Measurements from ENCODE around the gene ATP6V1E1. TPM values are rescaled to one million over a fixed set of nuclear protein-coding genes. Genes with fewer than 3 reads are reported as not detected.

The ATP6V1E1 gene
- total and polyA plus RNA-seq, 2 donors (not counting 1 experiment from before 2014, with no cell fraction given): 51.3 to 82.6 TPM

DNA sequence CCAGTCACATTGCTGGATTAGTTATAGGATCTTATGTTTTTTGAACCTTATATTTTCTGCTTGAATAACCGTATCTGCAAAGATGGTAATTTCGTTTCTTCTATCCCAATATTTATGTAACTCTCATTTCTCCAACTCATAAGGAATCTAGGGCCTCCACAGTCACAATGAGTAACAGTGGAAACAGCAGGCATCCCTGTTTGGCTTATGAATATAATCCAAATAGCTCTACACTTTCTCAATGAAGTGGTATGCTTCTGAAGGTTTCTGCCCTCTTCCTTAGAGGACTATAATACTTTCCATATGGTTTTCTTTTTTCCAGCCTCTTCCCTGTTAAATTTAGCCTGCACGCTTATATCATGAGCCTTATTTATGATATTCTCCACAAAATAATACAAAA is 16.5 kb downstream of the ATP6V1E1 start:
- Histone ChIP-seq H4K20me1 (ENCODE audit: control insufficient read depth, insufficient read depth, low read length, poor library complexity, severe bottlenecking) (peaks cover 51% of the 10 kb centered on the region), H3K27ac (ENCODE audit: low read length in 2 of 2) (no peak overlapping the region), H3K4me2 (replicated peaks; ENCODE audit: low read depth, low read length, poor library complexity, severe bottlenecking) (no peak overlapping the region), H3K4me1 (ENCODE audit: control insufficient read depth in 2 of 2, insufficient read depth in 2 of 2, low read length in 2 of 2) (no peaks in the 10 kb centered on the region), H3K9ac (ENCODE audit: low read length) (no peak overlapping the region), H3K79me2 (ENCODE audit: control insufficient read depth, insufficient read depth, low read length) (peaks cover 41% of the 10 kb centered on the region), H3K4me3 (ENCODE audit: control extremely low read depth in 1 of 5, extremely low read depth in 1 of 5, insufficient read depth in 1 of 5, low read depth in 2 of 5, low read length in 4 of 5) (no peak overlapping the region), H3K36me3 (replicated peaks in 1 of 2; ENCODE audit: control extremely low read depth in 1 of 2, control insufficient read depth in 1 of 2, extremely low read depth in 1 of 2, insufficient read depth in 2 of 2, low read length in 1 of 2) (peaks cover 2 to 50% of the 10 kb centered on the region in 2 experiments), H3K9me3 (ENCODE audit: control extremely low read depth in 1 of 3, control insufficient read depth in 2 of 3, insufficient read depth in 1 of 3, low read length in 2 of 3) (no peaks in the 10 kb centered on the region), H3K27me3 (replicated peaks in 1 of 4; ENCODE audit: control extremely low read depth in 1 of 4, control insufficient read depth in 3 of 4, insufficient read depth in 4 of 4, low read length in 3 of 4) (no peaks in the 10 kb centered on the region), H2AFZ (ENCODE audit: insufficient read depth, low read depth, low read length, poor library complexity, severe bottlenecking) (no peak overlapping the region)
- Mint-ChIP-seq H3K27me3 (no peaks in the 10 kb centered on the region), H3K9me3 (ENCODE audit: insufficient read depth) (no peaks in the 10 kb centered on the region), H3K4me3 (no peak overlapping the region), H3K4me1 (peaks cover 1% of the 10 kb centered on the region), H3K27ac (no peak overlapping the region)
- DNase-seq (no peak), ATAC-seq (ENCODE audit: low read depth) (no peak)
- TF ChIP-seq EZH2 (IDR thresholded peaks at IDR 0.05; ENCODE audit: borderline replicate concordance, insufficient read depth, low read depth, low read length, poor library complexity, severe bottlenecking): no peak
- TF ChIP-seq, protein P1, sequence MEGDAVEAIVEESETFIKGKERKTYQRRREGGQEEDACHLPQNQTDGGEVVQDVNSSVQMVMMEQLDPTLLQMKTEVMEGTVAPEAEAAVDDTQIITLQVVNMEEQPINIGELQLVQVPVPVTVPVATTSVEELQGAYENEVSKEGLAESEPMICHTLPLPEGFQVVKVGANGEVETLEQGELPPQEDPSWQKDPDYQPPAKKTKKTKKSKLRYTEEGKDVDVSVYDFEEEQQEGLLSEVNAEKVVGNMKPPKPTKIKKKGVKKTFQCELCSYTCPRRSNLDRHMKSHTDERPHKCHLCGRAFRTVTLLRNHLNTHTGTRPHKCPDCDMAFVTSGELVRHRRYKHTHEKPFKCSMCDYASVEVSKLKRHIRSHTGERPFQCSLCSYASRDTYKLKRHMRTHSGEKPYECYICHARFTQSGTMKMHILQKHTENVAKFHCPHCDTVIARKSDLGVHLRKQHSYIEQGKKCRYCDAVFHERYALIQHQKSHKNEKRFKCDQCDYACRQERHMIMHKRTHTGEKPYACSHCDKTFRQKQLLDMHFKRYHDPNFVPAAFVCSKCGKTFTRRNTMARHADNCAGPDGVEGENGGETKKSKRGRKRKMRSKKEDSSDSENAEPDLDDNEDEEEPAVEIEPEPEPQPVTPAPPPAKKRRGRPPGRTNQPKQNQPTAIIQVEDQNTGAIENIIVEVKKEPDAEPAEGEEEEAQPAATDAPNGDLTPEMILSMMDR (IDR thresholded peaks at IDR 0.05): no peak
- ChIA-PET CTCF (interaction anchor here (0.8 kb wide), 1 partner anchor 10 kb away, joined by 3 read pairs; no protein-coding TSS in a partner anchor), POLR2A (interaction anchor here (0.6 kb wide), 1 partner anchor 17 kb away, joined by 3 read pairs; no protein-coding TSS in a partner anchor)
- 100% methylated on average over 1 of the region's 3 CpGs for WGBS (ENCODE audit: insufficient coverage)
- intact Hi-C loops (cut with micrococcal nuclease): no loop called here

- Histone ChIP-seq H3K27ac (ENCODE audit: low read length in 2 of 2) (no peak overlapping the region), H3K36me3 (replicated peaks in 1 of 2; ENCODE audit: control extremely low read depth in 1 of 2, control insufficient read depth in 1 of 2, extremely low read depth in 1 of 2, insufficient read depth in 2 of 2, low read length in 1 of 2) (peaks cover 2 to 53% of the 10 kb centered on the region in 2 experiments), H4K20me1 (ENCODE audit: control insufficient read depth, insufficient read depth, low read length, poor library complexity, severe bottlenecking) (peaks cover 63% of the 10 kb centered on the region), H3K9me3 (ENCODE audit: control extremely low read depth in 1 of 3, control insufficient read depth in 2 of 3, insufficient read depth in 1 of 3, low read length in 2 of 3) (no peaks in the 10 kb centered on the region), H3K4me3 (ENCODE audit: control extremely low read depth in 1 of 5, extremely low read depth in 1 of 5, insufficient read depth in 1 of 5, low read depth in 2 of 5, low read length in 4 of 5) (no peak overlapping the region), H3K4me1 (ENCODE audit: control insufficient read depth in 2 of 2, insufficient read depth in 2 of 2, low read length in 2 of 2) (no peaks in the 10 kb centered on the region), H3K4me2 (replicated peaks; ENCODE audit: low read depth, low read length, poor library complexity, severe bottlenecking) (no peak overlapping the region), H3K79me2 (ENCODE audit: control insufficient read depth, insufficient read depth, low read length) (peaks cover 47% of the 10 kb centered on the region), H3K9ac (ENCODE audit: low read length) (no peak overlapping the region), H3K27me3 (replicated peaks in 1 of 4; ENCODE audit: control extremely low read depth in 1 of 4, control insufficient read depth in 3 of 4, insufficient read depth in 4 of 4, low read length in 3 of 4) (no peaks in the 10 kb centered on the region), H2AFZ (ENCODE audit: insufficient read depth, low read depth, low read length, poor library complexity, severe bottlenecking) (no peak overlapping the region)
- CTCF ChIA-PET: no interaction called here
- DNase-seq: no peak
- 100% methylated on average over 1 of the region's 4 CpGs for WGBS (ENCODE audit: insufficient coverage)
- POLR2A ChIA-PET: interaction anchor here (1.3 kb wide), 1 partner anchor 350 kb away, joined by 9 read pairs; no protein-coding TSS in a partner anchor
- intact Hi-C loops (cut with micrococcal nuclease): no loop called here
- H3K9me3 Mint-ChIP-seq (ENCODE audit: insufficient read depth): no peaks in the 10 kb centered on the region
- TF ChIP-seq, protein P1 (IDR thresholded peaks at IDR 0.05): no peak
- no peak for TF ChIP-seq EZH2 (IDR thresholded peaks at IDR 0.05; ENCODE audit: borderline replicate concordance, insufficient read depth, low read depth, low read length, poor library complexity, severe bottlenecking)
- no peak for ATAC-seq (ENCODE audit: low read depth)
- peaks cover 1% of the 10 kb centered on the region for H3K4me1 Mint-ChIP-seq
- H3K27ac Mint-ChIP-seq: no peak overlapping the region
- no peaks in the 10 kb centered on the region for H3K27me3 Mint-ChIP-seq
- no peak overlapping the region for H3K4me3 Mint-ChIP-seq
Observed at GRCh38 chr22:17607891-17608521, 20.5 kb downstream of the ATP6V1E1 start.
